CD1c-positive myeloid dendritic cell (primary cell): Measurements from ENCODE around the gene ACER2.

Source experiments
- DNase-seq: peaks from one replicate; pipeline ENCODE4 v3.0.0-alpha.2; 2016; ENCODE audit errors: extremely low spot score

Gene ACER2

DNA sequence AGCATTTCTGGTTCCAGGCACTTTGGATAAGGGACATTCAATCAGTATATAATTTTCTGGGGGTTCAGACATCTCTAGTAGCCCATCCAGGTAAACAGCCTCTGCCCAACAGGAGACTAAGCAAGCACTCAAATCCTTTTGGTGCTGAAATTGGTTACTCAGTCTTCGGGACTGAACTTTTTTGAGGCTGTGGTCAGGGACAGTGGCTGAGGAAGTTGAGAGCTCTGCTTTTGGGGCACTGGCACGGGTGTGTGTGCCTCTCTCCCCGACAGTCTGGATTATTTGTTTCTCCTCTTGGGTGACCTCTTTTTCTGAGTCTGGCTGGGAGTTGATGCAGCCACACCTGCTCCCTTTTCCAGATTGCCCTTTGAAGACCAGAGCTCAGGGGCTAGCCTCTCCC is 47.6 kb downstream of the ACER2 start:
- DNase-seq, result no peak

DNA sequence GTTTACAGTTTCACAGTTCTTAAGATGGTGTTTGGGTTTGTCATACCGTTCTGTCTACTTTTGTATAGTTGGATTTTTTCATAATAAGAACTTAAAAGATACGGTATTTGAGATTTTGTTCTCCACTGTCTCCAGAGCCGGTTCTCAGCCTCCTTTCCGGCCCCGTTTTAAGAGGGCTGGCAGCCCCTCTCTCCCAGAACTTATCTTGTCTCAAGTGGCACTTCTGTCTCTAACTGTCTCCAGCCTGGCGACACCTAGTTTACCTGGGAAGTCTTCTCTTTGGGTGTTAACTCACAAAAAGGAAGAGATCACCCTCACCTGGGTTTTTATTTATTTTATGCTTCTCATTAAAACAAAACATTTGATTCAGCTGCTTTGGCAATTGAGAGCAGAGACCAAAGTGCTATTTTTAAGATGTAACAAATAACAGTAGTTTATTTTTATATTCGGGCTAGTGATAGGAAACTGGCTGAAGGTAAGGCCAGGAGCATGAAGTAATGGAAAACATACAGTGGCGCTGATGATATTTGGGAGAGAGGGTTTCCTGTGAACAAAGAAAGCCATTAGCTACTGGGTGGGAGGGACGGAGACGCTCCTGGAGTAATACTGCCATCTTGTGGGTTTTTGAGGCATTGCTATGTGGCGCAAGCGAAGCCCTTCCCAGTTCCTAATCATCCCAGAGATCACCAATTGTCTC is 48.3 kb downstream of the ACER2 start:
- DNase-seq, result peak; percentile 81

DNA sequence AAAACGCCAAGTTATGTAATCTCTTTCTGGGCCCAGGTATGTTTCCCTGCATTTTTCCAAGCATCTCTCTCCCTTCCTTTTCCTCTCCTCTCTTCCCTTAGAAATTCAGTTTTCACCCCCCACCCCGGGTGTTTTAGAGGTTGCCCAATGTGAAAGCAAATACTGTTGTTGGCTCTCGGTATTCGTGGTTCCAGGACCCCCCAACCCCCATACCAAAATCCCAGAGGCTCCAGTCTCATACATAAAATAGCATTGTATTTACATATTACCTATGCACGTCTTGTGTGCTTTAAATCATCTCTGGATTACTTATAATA is 48.8 kb downstream of the ACER2 start:
- DNase-seq, result no peak

DNA sequence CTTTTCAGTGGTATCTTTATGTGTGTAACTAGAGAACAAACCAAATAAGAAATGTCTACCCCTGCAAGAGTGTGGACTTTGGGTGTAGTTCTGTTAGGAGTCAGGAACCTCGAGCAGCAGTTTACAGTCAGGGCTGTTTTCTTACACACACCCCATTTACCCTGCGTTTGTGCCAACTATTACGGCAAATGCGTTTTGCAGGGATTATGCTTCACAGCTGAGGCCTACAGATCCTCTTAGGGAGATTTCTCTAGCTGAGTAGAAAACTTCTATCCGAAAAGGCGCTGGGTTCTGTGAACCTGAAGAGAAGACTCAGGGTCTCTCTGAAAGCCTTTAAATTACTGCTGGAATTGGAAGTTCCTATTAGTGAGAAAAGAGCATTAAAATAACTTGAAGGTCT is 51.4 kb downstream of the ACER2 start:
- no peak for DNase-seq

DNA sequence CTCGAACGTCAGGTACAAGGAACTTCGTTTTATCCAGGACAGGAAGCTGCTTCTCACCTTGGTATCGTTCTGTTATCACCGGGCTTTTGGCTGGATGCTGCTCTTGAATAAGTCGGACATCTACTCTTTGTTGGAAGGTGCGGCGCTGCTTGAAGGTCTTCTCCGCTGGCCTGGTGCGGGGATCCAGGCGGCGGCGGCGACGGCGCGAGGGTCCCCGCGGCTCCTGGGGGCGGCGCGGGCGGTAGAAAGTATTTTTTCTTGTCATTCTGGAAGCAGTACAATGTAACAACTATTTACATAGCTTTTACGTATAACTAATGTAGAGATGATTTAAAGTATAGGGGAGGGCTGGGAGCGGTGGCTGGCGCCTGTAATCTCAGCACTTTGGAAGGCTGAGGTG is 52.3 kb downstream of the ACER2 start:
- no peak for DNase-seq

DNA sequence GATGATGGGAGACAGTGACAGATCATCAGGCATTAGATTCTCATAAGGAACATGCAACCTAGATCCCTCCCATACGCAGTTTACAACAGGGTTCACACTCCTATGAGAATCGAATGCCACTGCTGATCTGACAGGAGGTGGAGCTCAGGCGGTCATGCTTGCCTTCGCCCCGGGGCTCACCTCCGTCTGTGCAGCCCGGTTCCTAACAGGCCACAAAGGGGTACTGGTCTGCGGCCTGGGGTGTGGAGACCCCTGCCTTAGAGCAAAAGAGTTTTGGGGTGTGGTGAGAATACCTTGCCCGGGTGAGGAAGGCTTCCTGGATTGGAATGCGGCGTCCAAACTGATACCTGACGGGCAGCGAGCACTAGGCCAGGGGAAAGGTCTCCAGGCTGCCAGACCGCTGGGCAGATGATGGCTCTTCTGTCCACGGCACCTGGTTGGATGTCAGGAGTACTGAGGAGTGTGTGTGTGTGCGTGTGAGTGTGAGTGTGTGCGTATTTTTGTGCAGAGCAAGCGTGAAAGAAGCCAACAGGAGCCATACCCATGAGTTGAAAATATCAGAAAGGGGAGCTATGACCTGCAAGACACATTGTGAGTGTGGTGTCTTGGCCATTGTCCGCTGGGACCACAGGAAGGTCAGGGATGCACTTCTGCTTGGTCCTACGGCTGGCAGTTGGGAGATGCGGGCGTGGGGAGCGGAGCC is 55.4 kb downstream of the ACER2 start:
- DNase-seq, result no peak

DNA sequence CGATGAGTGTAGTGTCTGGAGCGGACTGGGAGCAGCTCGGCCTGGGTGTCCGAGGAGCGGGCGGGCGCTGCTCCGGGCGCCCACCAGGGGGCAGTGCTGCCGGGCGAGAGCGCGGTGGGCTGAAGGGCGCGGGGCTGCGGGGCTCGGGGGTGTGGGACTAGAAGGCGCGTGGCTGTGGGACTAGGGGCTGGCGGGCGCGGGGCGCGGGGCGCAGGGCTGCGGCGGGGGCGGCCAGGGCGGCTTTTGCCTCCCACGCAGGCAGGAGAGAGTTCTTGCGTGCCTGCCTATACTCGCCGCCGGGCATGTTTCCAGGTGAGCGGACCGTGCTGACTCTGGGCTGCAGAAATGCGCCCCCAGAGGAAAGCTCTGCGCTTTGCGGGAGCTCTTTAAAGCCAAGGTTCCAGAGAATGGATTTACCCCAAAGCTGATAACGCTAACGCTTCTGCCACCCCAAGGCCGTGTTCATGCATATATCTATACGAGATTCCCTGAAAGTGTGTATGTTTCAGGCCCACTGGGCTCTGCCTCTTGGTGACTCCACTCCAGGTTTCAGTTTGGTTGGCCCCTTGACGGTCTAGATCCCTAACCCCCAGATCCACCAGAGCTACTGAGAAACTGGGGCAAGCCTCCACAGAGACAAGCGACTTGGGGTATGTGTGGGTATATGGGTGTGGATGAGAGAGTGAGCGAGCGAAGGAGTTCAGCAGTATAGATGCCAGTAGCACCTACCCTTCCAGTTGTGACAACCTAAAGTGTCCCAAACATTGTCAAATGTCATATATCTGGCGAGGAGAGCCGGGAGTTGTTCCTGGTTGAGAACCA is 56.2 kb downstream of the ACER2 start:
- peak; percentile 44 for DNase-seq

DNA sequence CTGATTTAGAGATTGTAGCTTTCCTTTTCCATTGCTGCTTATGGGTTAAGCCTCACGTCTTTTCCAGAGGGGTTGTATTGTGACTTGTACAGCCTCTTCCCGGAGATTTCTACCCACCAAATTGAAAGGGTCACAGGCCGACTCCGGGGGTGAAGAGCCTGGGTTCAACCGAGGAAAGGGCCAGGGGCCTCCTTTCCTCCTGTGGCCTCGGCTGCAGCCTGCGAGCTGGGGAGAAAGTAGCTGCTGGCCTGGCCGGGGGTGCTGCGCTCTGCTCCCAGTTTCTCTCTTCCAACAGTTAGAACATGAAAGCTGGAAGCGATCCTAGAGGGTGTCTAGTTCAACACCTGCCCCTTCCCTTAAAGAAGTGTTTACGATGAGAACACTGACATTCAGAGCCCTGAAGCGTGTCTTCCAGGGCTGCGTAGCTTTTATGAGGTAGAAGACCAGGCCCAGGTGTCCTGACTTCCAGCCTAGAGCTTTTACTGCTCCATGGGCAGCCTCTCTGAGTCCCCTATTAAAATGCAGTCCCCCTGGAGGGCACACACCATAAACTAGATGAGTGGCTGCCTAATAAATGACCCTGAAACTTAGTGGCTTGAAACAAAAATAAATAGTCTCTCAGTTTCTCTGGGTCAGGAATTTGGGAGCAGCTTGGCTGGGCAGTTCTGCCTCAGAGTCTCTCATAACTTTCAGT is 56.9 kb downstream of the ACER2 start:
- no peak for DNase-seq

DNA sequence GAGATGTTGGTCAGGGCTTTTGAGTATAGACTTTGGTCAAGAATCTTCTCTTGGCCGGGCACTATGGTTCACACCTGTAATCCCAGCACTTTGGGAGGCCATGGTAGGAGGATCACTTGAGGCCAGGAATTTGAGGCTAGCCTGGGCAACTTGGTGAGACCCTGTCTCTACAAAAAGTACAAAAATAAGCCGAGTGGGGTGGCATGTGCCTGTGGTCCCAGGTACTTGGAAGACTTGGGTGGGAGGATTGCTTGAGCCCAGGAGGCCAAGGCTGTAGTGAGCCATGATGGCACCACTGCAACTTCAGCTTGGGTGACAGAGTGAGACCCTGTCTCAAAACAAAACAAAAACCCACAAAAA is 57.5 kb downstream of the ACER2 start:
- no peak for DNase-seq

DNA sequence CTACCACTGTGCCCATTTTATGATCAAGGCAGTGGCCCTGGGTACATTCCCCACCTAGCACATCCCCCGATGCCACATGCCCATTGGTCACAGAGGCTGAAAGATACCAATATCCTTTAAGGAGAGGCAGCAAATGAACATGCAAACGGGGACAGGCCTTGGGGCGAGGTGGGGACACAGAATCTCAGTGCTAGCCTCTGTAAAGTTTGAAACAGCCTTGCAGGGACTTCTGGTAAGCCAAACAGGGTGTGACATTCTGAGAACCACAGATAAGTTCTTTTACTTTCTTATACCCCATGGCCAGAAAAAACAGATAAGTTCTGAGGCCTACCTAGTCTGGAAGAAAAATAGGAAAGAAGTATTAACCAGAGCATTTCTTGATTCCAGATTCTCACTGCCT is 60.5 kb downstream of the ACER2 start:
- DNase-seq, result no peak

DNA sequence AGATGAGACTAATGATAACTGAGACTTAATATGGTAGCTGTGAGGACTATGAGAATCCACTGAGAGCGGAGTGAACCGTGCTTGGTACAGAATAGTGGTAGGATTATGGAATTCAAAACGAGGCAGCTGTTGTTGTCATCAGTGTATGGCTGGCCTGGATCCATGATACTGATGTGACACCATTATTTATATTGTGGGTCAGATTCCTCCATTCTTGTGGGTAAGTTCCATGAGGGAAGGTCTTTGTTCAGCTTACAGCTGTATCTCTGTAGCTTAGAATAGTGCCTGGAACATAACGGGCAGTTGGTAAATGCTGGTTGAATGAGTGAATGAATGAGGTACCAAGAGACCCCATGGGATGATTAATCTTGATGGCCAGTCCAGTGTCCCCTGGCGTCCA is 61.8 kb downstream of the ACER2 start:
- DNase-seq, result no peak

DNA sequence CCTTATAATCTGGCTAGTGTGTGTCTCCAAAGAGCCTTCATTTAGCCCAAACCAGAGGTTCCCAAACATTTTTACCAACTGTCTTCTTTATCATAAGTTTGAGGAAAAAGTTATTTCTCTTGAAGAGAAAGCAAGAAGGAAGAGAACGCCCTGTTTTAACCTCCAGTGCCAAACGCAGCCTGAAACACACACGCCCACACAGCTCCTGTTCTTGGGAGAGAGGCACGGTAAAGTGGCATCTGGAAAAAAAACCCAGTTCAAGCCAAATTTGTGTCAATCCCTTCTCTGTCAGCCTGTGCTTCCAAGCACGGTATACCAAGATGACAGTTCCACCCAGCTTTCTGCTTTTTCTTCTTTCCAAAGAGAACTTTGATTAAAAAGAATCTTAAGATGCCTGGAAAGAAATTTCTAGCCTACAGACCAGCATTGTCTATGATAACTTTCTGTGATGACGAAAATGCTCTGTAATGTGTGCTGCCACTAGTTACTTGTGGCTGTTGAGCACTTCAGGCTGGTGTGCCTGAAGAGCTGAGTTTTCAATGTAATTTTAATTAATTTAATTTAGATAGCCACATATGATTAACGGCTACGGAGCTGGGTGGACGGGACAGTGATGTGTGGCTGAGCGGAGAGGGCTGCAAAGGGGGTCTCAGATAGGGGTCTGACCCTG is 62.3 kb downstream of the ACER2 start:
- DNase-seq, result no peak

DNA sequence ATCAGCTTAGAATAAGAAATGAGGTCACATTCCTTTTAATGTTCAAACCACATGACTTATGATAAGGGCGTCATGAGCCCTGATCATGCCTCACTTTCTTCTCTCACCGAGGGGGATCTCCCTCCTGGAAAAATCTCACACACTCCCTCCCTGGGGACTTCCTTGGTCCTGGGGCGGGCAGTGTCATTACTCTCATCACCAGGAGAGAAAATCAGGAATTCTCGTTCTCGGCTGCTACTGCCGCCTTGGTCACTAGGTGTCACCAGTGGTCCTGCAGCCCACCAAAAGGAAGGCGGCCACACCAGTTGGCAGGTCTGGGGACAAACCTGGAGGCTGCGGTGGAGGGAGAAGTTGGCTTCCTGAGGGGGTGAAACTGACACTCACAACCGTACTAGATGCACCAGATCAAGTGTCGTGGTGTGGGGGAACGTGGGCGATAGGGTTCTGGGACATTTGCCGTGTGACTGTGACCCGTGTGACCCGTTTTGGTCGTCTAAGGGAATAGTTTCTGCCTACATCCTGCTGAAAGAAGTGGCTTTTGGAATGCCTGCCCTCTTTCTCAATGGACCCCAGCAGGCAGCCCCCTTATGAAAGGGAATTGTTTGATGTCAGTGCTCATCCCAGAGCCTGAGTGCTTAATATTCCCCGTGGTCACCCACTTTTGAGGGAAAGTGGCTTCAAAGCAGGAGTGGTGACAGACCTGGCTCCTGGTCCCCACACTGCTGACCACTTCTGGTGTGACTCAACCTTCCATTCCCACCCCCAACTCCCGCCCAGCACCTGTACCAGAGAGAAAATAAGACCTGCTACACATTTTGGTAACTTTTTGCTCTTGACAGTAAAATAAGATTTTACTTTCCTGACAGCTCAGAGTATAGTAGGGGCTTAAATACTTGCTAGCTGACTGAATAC is 63.2 kb downstream of the ACER2 start:
- peak; percentile 45 for DNase-seq

DNA sequence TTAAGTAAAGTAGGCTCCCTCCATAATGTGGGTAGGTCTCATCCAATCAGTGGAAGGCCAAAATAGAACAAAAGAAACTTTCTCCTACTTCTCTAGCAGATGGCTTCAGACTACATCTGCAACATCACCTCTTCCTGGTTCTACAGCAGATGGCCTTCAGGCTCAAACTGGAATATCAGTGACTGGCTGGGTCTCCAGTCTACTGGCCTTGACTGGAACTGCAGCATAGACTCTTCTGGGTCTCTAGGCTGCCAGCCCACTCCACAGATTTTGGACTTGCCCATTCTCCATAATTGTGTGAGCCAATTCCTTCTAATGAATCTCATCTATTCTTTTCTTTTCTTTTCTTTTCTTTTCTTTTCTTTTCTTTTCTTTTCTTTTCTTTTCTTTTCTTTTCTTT is 64.8 kb downstream of the ACER2 start:
- DNase-seq, result no peak

DNA sequence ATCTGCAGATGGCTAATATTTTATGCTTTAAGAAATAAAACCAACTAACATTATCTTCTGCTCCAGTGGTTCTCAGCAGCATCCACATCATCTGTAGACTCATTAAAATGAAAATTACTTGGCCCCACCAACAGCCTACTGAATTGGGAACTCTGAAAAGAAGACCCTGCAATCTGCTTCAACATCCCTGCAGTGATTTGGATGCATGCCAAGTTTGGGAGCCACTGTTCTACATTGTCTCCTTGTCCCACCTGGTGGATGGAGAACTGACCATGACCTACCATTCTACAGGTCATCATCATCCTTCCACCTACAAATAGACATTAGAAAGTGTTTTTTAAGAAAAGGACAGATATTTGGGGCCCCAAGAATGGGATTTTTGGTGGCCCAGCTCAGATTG is 71.1 kb downstream of the ACER2 start:
- DNase-seq, result no peak

DNA sequence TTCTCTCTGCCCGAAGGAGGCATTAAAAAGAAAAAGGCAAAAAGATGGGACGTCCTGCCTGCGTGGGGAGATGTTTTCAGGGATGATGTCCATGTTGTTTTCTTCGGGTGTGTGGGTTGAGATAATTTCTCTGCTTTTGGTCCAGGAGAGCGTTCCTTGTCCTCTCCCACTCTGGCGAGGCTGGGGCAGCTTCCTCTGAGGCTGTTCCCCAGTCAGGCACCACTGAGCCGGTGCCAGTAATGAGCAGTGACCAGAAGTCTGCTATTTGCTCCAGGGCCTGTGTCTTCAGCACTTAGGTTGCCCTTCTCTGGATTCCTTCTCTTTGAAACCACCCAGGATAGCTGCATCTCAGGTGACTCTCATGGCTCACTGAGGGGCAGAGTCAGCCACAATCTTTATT is 71.5 kb downstream of the ACER2 start:
- DNase-seq, result no peak

DNA sequence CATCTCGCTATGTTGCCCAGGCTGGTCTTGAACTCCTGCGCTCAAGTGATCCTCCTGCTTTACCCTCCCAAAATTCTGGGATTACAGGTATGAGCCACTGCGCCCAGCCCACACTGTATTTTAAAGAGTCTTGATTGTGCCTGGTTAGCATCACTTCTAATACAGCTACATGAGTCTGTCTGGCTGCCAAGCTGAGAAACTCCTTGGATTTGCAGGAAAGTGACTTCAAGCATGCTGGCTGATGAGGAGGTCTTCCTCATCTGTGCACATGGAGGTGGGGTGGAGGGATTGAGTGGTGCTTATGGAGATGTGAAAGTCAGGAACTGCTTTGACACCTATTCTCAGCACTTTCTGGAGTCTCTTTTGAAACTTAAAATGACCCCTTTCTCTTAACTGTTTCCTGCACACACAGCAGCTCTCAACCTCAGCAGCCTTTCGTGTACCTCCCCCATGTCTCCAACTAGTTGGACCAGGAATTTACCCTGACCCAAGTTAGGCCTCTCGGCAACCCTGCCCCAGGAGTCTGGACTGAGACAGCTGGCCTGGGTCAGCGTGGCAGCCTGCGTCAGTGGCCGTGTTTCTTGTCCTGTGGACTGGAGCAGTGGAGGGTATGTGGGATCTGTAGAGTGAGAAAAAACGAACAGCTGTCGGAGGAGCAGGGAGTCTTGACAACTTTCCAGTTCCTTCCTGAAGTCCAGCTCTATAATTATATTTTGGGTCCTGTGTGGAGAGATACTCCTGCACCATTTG is 72.5 kb downstream of the ACER2 start:
- DNase-seq, result no peak

DNA sequence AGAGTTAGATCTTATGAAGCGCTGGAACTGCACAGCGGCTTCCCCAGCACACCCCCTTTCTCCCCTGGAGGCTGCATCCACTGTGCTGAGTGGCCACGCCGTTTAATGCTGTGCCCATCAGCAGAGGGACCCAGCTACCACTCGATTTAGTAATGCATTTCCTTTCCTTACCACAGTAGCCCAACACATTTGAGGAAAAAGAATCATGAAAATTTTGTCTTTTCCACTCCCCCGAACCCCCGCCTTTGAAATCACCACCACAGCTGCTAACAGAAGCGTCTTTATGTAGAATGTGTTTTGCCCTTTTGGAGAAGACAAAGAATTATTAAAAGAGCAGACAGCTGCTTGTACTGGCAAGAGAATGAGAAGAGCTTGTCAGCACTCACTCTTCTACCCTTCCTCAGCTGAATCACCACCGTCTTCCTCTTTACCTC is 73.2 kb downstream of the ACER2 start:
- DNase-seq, result no peak

DNA sequence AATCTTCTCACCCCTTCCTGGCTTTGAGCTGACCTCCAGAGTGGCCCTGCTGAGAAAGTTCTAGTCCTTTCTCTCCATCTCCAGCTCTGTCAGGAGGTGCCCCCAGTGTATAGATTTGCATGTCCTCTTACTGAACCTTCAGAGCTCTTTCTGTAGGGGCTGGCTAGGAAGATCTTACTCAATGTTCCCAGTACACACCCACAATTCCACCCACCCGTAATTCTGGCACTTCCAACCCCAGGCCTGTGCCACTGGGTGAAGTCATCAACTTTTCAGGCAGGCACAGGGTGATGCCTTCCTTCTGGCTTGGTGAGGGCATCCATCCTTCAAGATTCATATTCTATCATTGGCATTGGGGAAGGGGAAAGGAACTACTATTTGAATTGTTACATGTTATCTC is 75.9 kb downstream of the ACER2 start:
- no peak for DNase-seq

DNA sequence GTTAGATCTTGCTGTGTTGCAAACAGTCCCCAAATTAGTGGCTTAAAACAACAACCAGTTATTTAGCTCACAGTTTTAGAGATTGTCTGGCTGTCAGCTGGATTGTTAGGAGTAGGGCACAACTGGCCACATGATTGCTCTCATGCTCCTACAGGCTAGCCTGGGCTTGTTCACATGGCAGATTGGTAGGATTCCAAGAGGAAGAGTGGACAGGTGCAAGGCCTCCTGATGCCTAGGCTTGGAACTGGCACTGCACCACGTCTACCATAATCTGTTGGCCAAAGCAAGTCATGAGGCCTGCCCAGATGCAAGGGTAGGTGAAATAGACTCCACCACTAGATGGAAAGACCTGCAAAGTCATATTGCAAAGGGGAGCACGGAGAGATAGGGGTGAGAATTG is 76.4 kb downstream of the ACER2 start:
- no peak for DNase-seq
